Astrocyte (in vitro differentiated cells and primary cell): ENCODE measurements around the gene C3orf33.

ENCODE experiments used
- EZH2 ChIP-seq: IDR thresholded peaks from 2 replicates; pipeline ENCODE4 v1.6.1; 2012; ENCODE audit warnings: mild to moderate bottlenecking, low read length, inconsistent platforms; ENCODE audit not compliant: insufficient read depth
- TF ChIP-seq, protein P1 (sequence below): IDR thresholded peaks from 2 replicates; pipeline ENCODE4 v1.5.1; 2011; ENCODE audit warnings: low read depth, mild to moderate bottlenecking, inconsistent platforms, low read length, moderate library complexity; ENCODE audit not compliant: insufficient read depth

DNA sequence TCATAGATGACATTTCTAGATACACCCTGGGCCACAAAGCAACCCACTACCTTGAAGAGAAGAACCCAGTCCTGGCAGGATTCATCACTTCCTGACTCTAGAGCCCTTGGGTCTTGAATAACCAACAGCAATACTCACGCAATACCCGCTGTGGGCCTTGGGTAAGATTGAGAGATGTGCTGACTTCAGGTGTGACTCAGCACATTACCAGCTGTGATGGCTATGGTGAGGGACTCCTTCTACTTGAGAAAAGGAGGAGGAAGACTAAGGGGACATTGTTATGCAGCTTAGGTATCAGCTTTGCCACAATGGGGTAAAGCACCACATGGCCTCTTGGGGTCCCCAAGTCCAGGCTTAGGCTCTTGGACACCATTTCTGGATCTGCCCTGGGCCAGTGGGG lies 14.9 kb downstream of the C3orf33 start:
- TF ChIP-seq, protein P1, sequence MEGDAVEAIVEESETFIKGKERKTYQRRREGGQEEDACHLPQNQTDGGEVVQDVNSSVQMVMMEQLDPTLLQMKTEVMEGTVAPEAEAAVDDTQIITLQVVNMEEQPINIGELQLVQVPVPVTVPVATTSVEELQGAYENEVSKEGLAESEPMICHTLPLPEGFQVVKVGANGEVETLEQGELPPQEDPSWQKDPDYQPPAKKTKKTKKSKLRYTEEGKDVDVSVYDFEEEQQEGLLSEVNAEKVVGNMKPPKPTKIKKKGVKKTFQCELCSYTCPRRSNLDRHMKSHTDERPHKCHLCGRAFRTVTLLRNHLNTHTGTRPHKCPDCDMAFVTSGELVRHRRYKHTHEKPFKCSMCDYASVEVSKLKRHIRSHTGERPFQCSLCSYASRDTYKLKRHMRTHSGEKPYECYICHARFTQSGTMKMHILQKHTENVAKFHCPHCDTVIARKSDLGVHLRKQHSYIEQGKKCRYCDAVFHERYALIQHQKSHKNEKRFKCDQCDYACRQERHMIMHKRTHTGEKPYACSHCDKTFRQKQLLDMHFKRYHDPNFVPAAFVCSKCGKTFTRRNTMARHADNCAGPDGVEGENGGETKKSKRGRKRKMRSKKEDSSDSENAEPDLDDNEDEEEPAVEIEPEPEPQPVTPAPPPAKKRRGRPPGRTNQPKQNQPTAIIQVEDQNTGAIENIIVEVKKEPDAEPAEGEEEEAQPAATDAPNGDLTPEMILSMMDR = no peak
- TF ChIP-seq EZH2 = no peak
